ENCODE results near the gene C11orf54.
A peak's percentile ranks its signal among the peaks of the same experiment; 100 is the strongest.
"Not testable (repeated sequence)": the region's sequence is repeated elsewhere in the genome, so short reads cannot be mapped to it uniquely, and the experiment has no call there.

C11orf54 gene

GRCh38 chr11:93766504-93766903, 25.0 kb downstream of the C11orf54 start:
- DNase-seq (ENCODE audit: low read depth), result no peak

- DNase-seq (ENCODE audit: low read depth), result no peak
These were observed 25.5 kb downstream of the C11orf54 start for GRCh38 chr11:93767018-93767417.

- DNase-seq (ENCODE audit: low read depth), result no peak
These were observed 28.7 kb downstream of the C11orf54 start for GRCh38 chr11:93770160-93770559.

GRCh38 chr11:93772123-93772522, 30.7 kb downstream of the C11orf54 start:
- DNase-seq (ENCODE audit: low read depth), result no peak

- no peak for DNase-seq (ENCODE audit: low read depth)
These were observed 31.6 kb downstream of the C11orf54 start for GRCh38 chr11:93773045-93773477.

GRCh38 chr11:93773601-93774200, 32.2 kb downstream of the C11orf54 start:
- DNase-seq (ENCODE audit: low read depth), result no peak

- not testable (repeated sequence) for DNase-seq (ENCODE audit: low read depth)
These were observed 33.1 kb downstream of the C11orf54 start for GRCh38 chr11:93774560-93774959.

GRCh38 chr11:93775289-93775688, 33.8 kb downstream of the C11orf54 start:
- DNase-seq (ENCODE audit: low read depth), result no peak

GRCh38 chr11:93783362-93783761, 41.9 kb downstream of the C11orf54 start:
- DNase-seq (ENCODE audit: low read depth), result no peak

- DNase-seq (ENCODE audit: low read depth), result no peak
These were observed 42.3 kb downstream of the C11orf54 start for GRCh38 chr11:93783765-93784144.

GRCh38 chr11:93784145-93784934, 42.9 kb downstream of the C11orf54 start, which contains the start of gene MED17:
Gene MED17 (plus strand): TSS chr11:93784282. CDS start chr11:93784514, 232 bp downstream.
- DNase-seq (ENCODE audit: low read depth), result peak; percentile 88

GRCh38 chr11:93784935-93785360, 43.5 kb downstream of the C11orf54 start:
- DNase-seq (ENCODE audit: low read depth), result no peak

GRCh38 chr11:93791493-93791892, 50.0 kb downstream of the C11orf54 start:
- peak; percentile 42 for DNase-seq (ENCODE audit: low read depth)

GRCh38 chr11:93796441-93797231, 55.2 kb downstream of the C11orf54 start:
- no peak for DNase-seq (ENCODE audit: low read depth)

- DNase-seq (ENCODE audit: low read depth), result no peak
These were observed 59.9 kb downstream of the C11orf54 start for GRCh38 chr11:93801366-93801765.

GRCh38 chr11:93804879-93805278, 63.4 kb downstream of the C11orf54 start:
- DNase-seq (ENCODE audit: low read depth), result no peak

GRCh38 chr11:93807980-93808379, 66.5 kb downstream of the C11orf54 start:
- no peak for DNase-seq (ENCODE audit: low read depth)

- DNase-seq (ENCODE audit: low read depth), result no peak
These were observed 72.5 kb downstream of the C11orf54 start for GRCh38 chr11:93813974-93814373.

All from fibroblast of gingiva (primary cell).